ENCODE measurements around the gene PSMD13.

- no peak for TF ChIP-seq TOX (CRISPR knock-in tag; IDR thresholded peaks at IDR 0.05; ENCODE audit: borderline replicate concordance)
- TF ChIP-seq PATZ1 (CRISPR knock-in tag; IDR thresholded peaks at IDR 0.05; ENCODE audit: borderline replicate concordance): no peak
- no peak for TF ChIP-seq PPARA (CRISPR knock-in tag; IDR thresholded peaks at IDR 0.05; ENCODE audit: borderline replicate concordance)
- no peak for TF ChIP-seq CSDC2 (CRISPR knock-in tag; IDR thresholded peaks at IDR 0.05)
- no peak for TF ChIP-seq ZFP30 (CRISPR knock-in tag; IDR thresholded peaks at IDR 0.05)
- TF ChIP-seq ARNTL (CRISPR knock-in tag; IDR thresholded peaks at IDR 0.05; ENCODE audit: borderline replicate concordance, low read depth): no peak
These were observed 33.5 kb upstream of the PSMD13 start for GRCh38 chr11:203056-203944.

Measured in SK-N-SH treated with all-trans-retinoic acid at 6 μM for 48 hours (cell line).